HG02571 (cell line): ENCODE data around the gene ACOX2.
"Not testable (repeated sequence)": the region's sequence is repeated elsewhere in the genome, so short reads cannot be mapped to it uniquely, and the experiment has no call there.

ENCODE experiments used
- ATAC-seq: cut with Tn5 transposase; IDR thresholded peaks from one replicate; pipeline ENCODE4 v1.9.1; 2021; ENCODE audit warnings: mild to moderate bottlenecking, moderate library complexity; ENCODE audit not compliant: unreplicated experiment

ACOX2 gene

GRCh38 chr3:58535531-58536500 is 1.2 kb downstream of the ACOX2 start:
- ATAC-seq, result no peak

GRCh38 chr3:58534592-58535494 is 2.1 kb downstream of the ACOX2 start:
- no peak for ATAC-seq

GRCh38 chr3:58532794-58533220 is 4.2 kb downstream of the ACOX2 start:
- peak; percentile 93 for ATAC-seq

GRCh38 chr3:58531956-58532355 is 5.0 kb downstream of the ACOX2 start:
- ATAC-seq, result no peak

GRCh38 chr3:58531555-58531954 is 5.4 kb downstream of the ACOX2 start:
- ATAC-seq, result no peak

GRCh38 chr3:58530354-58530865 is 6.6 kb downstream of the ACOX2 start:
- no peak for ATAC-seq

- ATAC-seq, result no peak
Measured at GRCh38 chr3:58529516-58530353, 7.3 kb downstream of the ACOX2 start.

- ATAC-seq, result no peak
Measured at GRCh38 chr3:58528629-58529028, 8.4 kb downstream of the ACOX2 start.

- ATAC-seq, result not testable (repeated sequence)
Measured at GRCh38 chr3:58527440-58527839, 9.6 kb downstream of the ACOX2 start.

- ATAC-seq, result no peak
Measured at GRCh38 chr3:58526515-58526957, 10.5 kb downstream of the ACOX2 start.

- ATAC-seq, result no peak
Measured at GRCh38 chr3:58524326-58524888, 12.6 kb downstream of the ACOX2 start.

- no peak for ATAC-seq
Measured at GRCh38 chr3:58522759-58523425, 14.1 kb downstream of the ACOX2 start.

GRCh38 chr3:58521917-58522631 is 14.9 kb downstream of the ACOX2 start:
- no peak for ATAC-seq

- ATAC-seq, result no peak
Measured at GRCh38 chr3:58521336-58521670, 15.7 kb downstream of the ACOX2 start.

GRCh38 chr3:58520403-58521335 is 16.3 kb downstream of the ACOX2 start:
- no peak for ATAC-seq

GRCh38 chr3:58519668-58520402 is 17.2 kb downstream of the ACOX2 start:
- ATAC-seq, result no peak

GRCh38 chr3:58518291-58518789 is 18.6 kb downstream of the ACOX2 start:
- ATAC-seq, result no peak
